Astrocyte (in vitro differentiated cells and primary cell): Measurements from ENCODE around the gene CRYGB. TPM values are rescaled to one million over a fixed set of nuclear protein-coding genes. Genes with fewer than 3 reads are reported as not detected.

Source experiments
- DNase-seq: peaks from one replicate; pipeline ENCODE4 v3.0.0-alpha.2; 2010; ENCODE audit warnings: low read depth
- FAIRE-seq: peaks from 2 replicates; lab custom pipeline; 2011; peaks lifted over from hg19 to GRCh38; lab: Jason Lieb, UNC
- H2AFZ ChIP-seq: 2 replicates; pipeline ENCODE4 v1.6.0; 2012; ENCODE audit warnings: low read depth, low read length, inconsistent platforms
- H3K27ac ChIP-seq: 2 replicates; pipeline ENCODE4 v1.5.1; 2011; ENCODE audit warnings: low read depth, low read length, inconsistent platforms
- H3K27me3 ChIP-seq: 2 replicates; pipeline ENCODE4 v1.6.0; 2011; ENCODE audit warnings: low read length, inconsistent platforms; ENCODE audit not compliant: insufficient read depth
- H3K36me3 ChIP-seq: 2 replicates; pipeline ENCODE4 v1.5.1; 2011; ENCODE audit warnings: low read length, inconsistent platforms; ENCODE audit not compliant: insufficient read depth
- H3K4me1 ChIP-seq: 2 replicates; pipeline ENCODE4 v1.5.1; 2011; ENCODE audit warnings: low read length, inconsistent platforms; ENCODE audit not compliant: insufficient read depth
- H3K4me2 ChIP-seq: 2 replicates; pipeline ENCODE4 v1.6.0; 2012; ENCODE audit warnings: low read length, inconsistent platforms
- H3K4me3 ChIP-seq: 2 replicates; pipeline ENCODE4 v1.5.1; 2011; ENCODE audit warnings: low read depth, mild to moderate bottlenecking, low read length, inconsistent platforms; ENCODE audit not compliant: insufficient read depth
- H3K79me2 ChIP-seq: 2 replicates; pipeline ENCODE4 v1.6.0; 2012; ENCODE audit warnings: mild to moderate bottlenecking, low read length, inconsistent platforms; ENCODE audit not compliant: insufficient read depth
- H3K9ac ChIP-seq: 2 replicates; pipeline ENCODE4 v1.6.0; 2012; ENCODE audit warnings: mild to moderate bottlenecking, low read length, inconsistent platforms
- H3K9me3 ChIP-seq: 2 replicates; pipeline ENCODE4 v1.5.1; 2012; ENCODE audit warnings: low read depth, mild to moderate bottlenecking, low read length, inconsistent platforms; ENCODE audit not compliant: insufficient read depth
- H4K20me1 ChIP-seq: 2 replicates; pipeline ENCODE4 v1.6.0; 2012; ENCODE audit warnings: low read length, inconsistent platforms; ENCODE audit not compliant: insufficient read depth
- H3K27ac Mint-ChIP-seq: one replicate; pipeline ENCODE4 v1.8.0; 2021; ENCODE audit warnings: mild to moderate bottlenecking, mixed read lengths; ENCODE audit not compliant: unreplicated experiment
- H3K27me3 Mint-ChIP-seq: one replicate; pipeline ENCODE4 v1.8.0; 2021; ENCODE audit warnings: low read depth, mixed read lengths; ENCODE audit not compliant: unreplicated experiment
- H3K36me3 Mint-ChIP-seq: one replicate; pipeline ENCODE4 v1.8.0; 2021; ENCODE audit warnings: low read depth, mixed read lengths; ENCODE audit not compliant: unreplicated experiment
- H3K4me1 Mint-ChIP-seq: one replicate; pipeline ENCODE4 v1.8.0; 2021; ENCODE audit warnings: low read depth, mixed read lengths; ENCODE audit not compliant: unreplicated experiment
- H3K4me3 Mint-ChIP-seq: one replicate; pipeline ENCODE4 v1.8.0; 2021; ENCODE audit warnings: mild to moderate bottlenecking, moderate library complexity, mixed read lengths; ENCODE audit not compliant: unreplicated experiment
- H3K9me3 Mint-ChIP-seq: one replicate; pipeline ENCODE4 v1.8.0; 2021; ENCODE audit warnings: mild to moderate bottlenecking, mixed read lengths; ENCODE audit not compliant: unreplicated experiment
- CTCF ChIP-seq: IDR thresholded peaks from 2 replicates; pipeline ENCODE4 v1.5.1; 2011; ENCODE audit warnings: low read depth, mild to moderate bottlenecking, inconsistent platforms, low read length, moderate library complexity; ENCODE audit not compliant: insufficient read depth
- EZH2 ChIP-seq: IDR thresholded peaks from 2 replicates; pipeline ENCODE4 v1.6.1; 2012; ENCODE audit warnings: mild to moderate bottlenecking, low read length, inconsistent platforms; ENCODE audit not compliant: insufficient read depth
- total RNA-seq: library from RNA; stranded (reverse); gene quantifications from 2 replicates; pipeline ENCODE4 v1.2.1, GENCODE V29; 2021

Gene CRYGB
- total RNA-seq, 1 donor from 2014 or later = not detected

GRCh38 chr2:208172125-208172524, 26.2 kb upstream of the CRYGB start:
- Mint-ChIP-seq H3K27me3 (no peaks in the 10 kb centered on the region), H3K9me3 (no peaks in the 10 kb centered on the region), H3K27ac (no peak overlapping the region), H3K4me1 (no peaks in the 10 kb centered on the region), H3K4me3 (no peak overlapping the region), H3K36me3 (no peaks in the 10 kb centered on the region)
- Histone ChIP-seq H4K20me1 (no peaks in the 10 kb centered on the region), H3K9ac (no peak overlapping the region), H3K36me3 (no peaks in the 10 kb centered on the region), H3K4me1 (no peaks in the 10 kb centered on the region), H3K27ac (no peak overlapping the region), H3K9me3 (no peaks in the 10 kb centered on the region), H2AFZ (no peak overlapping the region), H3K4me3 (no peak overlapping the region), H3K4me2 (no peak overlapping the region), H3K79me2 (no peaks in the 10 kb centered on the region), H3K27me3 (no peaks in the 10 kb centered on the region)
- TF ChIP-seq EZH2 (no peak), CTCF (no peak)
- DNase-seq = no peak
- FAIRE-seq = no peak

GRCh38 chr2:208164951-208165755, 19.2 kb upstream of the CRYGB start:
- H3K4me3 ChIP-seq = no peak overlapping the region
- H3K27me3 ChIP-seq = peaks cover 11% of the 10 kb centered on the region
- H2AFZ ChIP-seq = no peak overlapping the region
- no peak overlapping the region for H3K27ac Mint-ChIP-seq
- no peak for DNase-seq
- no peaks in the 10 kb centered on the region for H3K4me1 ChIP-seq
- no peaks in the 10 kb centered on the region for H3K4me1 Mint-ChIP-seq
- no peaks in the 10 kb centered on the region for H3K9me3 Mint-ChIP-seq
- H3K27me3 Mint-ChIP-seq = no peaks in the 10 kb centered on the region
- H3K9ac ChIP-seq = no peak overlapping the region
- H3K27ac ChIP-seq = no peak overlapping the region
- H3K4me2 ChIP-seq = no peak overlapping the region
- no peaks in the 10 kb centered on the region for H3K9me3 ChIP-seq
- no peak for FAIRE-seq
- no peaks in the 10 kb centered on the region for H3K36me3 ChIP-seq
- TF ChIP-seq EZH2 (no peak), CTCF (no peak)
- H3K79me2 ChIP-seq = no peaks in the 10 kb centered on the region
- H3K36me3 Mint-ChIP-seq = no peaks in the 10 kb centered on the region
- no peak overlapping the region for H3K4me3 Mint-ChIP-seq
- no peaks in the 10 kb centered on the region for H4K20me1 ChIP-seq

DNA sequence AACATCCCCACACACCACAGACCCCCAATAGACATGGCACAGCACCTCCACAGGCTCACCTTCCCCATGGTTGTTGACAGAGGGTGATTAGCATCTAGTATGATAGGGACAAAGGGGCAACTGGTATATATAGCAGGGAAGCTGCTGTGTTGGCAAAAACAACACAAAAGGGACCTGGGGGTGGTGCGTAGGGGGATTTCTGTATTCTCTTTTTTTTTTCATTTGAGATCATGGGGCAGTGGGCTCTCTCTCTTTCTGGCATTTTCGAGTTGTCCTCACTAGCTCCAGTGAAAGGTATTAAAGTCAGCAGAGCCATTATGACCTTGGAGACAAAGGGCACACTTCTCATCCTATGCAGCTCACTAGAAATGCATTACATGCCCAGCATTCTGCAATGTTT, 17.5 kb upstream of the CRYGB start, which contains the start of gene CRYGA:
CRYGA (minus strand) TSS at position 101 of the 400 bp plus-strand sequence; CDS start at position 68, 33 bp downstream.
- Mint-ChIP-seq H3K9me3 (peaks cover under 1% of the 10 kb centered on the region), H3K27ac (no peak within 1 kb of the TSS), H3K4me1 (no peaks in the 10 kb centered on the region), H3K27me3 (no peaks in the 10 kb centered on the region), H3K36me3 (no peaks in the 10 kb centered on the region), H3K4me3 (no peak within 1 kb of the TSS)
- TF ChIP-seq CTCF (no peak), EZH2 (no peak)
- no peaks in the 10 kb centered on the region for H3K79me2 ChIP-seq
- H4K20me1 ChIP-seq = no peaks in the 10 kb centered on the region
- H3K4me3 ChIP-seq = no peak within 1 kb of the TSS
- H3K9ac ChIP-seq = no peak within 1 kb of the TSS
- no peak for FAIRE-seq
- H3K27ac ChIP-seq = no peak within 1 kb of the TSS
- H3K9me3 ChIP-seq = no peaks in the 10 kb centered on the region
- H3K4me1 ChIP-seq = no peaks in the 10 kb centered on the region
- DNase-seq = no peak
- no peaks in the 10 kb centered on the region for H3K36me3 ChIP-seq
- H3K27me3 ChIP-seq = peaks cover 11% of the 10 kb centered on the region
- no peak within 1 kb of the TSS for H3K4me2 ChIP-seq
- no peak within 1 kb of the TSS for H2AFZ ChIP-seq
